Measurements from ENCODE around the gene SOAT2. TPM values are rescaled to one million over a fixed set of nuclear protein-coding genes. Genes with fewer than 3 reads are reported as not detected.

Gene SOAT2
- total and polyA plus RNA-seq, 2 donors (not counting 1 experiment from before 2014, with no cell fraction given), result under 0.01 TPM; not detected in 1

GRCh38 chr12:53055471-53056266 lies 47.6 kb upstream of the SOAT2 start:
- H3K4me1 ChIP-seq (ENCODE audit: control insufficient read depth, extremely low read depth, insufficient read depth, low read length), result peaks cover 28% of the 10 kb centered on the region
- no peak overlapping the region for H3K4me3 ChIP-seq (replicated peaks in 1 of 4; ENCODE audit: control extremely low read depth in 1 of 4, insufficient read depth in 1 of 4, low read depth in 3 of 4, low read length in 4 of 4)
- peaks cover 11% of the 10 kb centered on the region for H3K79me2 ChIP-seq (ENCODE audit: control insufficient read depth, insufficient read depth, low read length)
- H3K4me2 ChIP-seq (ENCODE audit: extremely low read depth, insufficient read depth, low read length), result no peak overlapping the region
- H3K27ac ChIP-seq (ENCODE audit: insufficient read depth, low read length), result no peak overlapping the region
- no peaks in the 10 kb centered on the region for H3K27me3 ChIP-seq (ENCODE audit: control insufficient read depth, insufficient read depth, low read length)
- H3K9me3 ChIP-seq (ENCODE audit: control insufficient read depth, insufficient read depth, low read depth, low read length), result no peaks in the 10 kb centered on the region
- H4K20me1 ChIP-seq (ENCODE audit: control insufficient read depth, extremely low read depth, insufficient read depth, low read length), result no peaks in the 10 kb centered on the region
- no peak for DNase-seq (ENCODE audit: low read depth in 2 of 2)
- H3K9ac ChIP-seq (ENCODE audit: insufficient read depth, low read length), result no peak overlapping the region
- H3K36me3 ChIP-seq (ENCODE audit: control insufficient read depth, insufficient read depth, low read length), result peaks cover 44% of the 10 kb centered on the region
- no peak overlapping the region for H2AFZ ChIP-seq (ENCODE audit: low read length)
- TF ChIP-seq CTCF (conservative IDR thresholded peaks at IDR 0.05 in 1 of 2, IDR thresholded peaks at IDR 0.05 in 1 of 2; ENCODE audit: low read depth in 1 of 2, low read length in 2 of 2), result no peak
- no peak for TF ChIP-seq EZH2 (IDR thresholded peaks at IDR 0.05; ENCODE audit: low read length, missing control alignments)

- Histone ChIP-seq H3K9ac (ENCODE audit: insufficient read depth, low read length) (no peak overlapping the region), H3K4me2 (ENCODE audit: extremely low read depth, insufficient read depth, low read length) (no peak overlapping the region), H3K4me3 (replicated peaks in 1 of 4; ENCODE audit: control extremely low read depth in 1 of 4, insufficient read depth in 1 of 4, low read depth in 3 of 4, low read length in 4 of 4) (no peak overlapping the region), H4K20me1 (ENCODE audit: control insufficient read depth, extremely low read depth, insufficient read depth, low read length) (no peaks in the 10 kb centered on the region), H3K4me1 (ENCODE audit: control insufficient read depth, extremely low read depth, insufficient read depth, low read length) (peaks cover 32% of the 10 kb centered on the region), H3K27me3 (ENCODE audit: control insufficient read depth, insufficient read depth, low read length) (no peaks in the 10 kb centered on the region), H3K9me3 (ENCODE audit: control insufficient read depth, insufficient read depth, low read depth, low read length) (no peaks in the 10 kb centered on the region), H3K27ac (ENCODE audit: insufficient read depth, low read length) (no peak overlapping the region), H3K79me2 (ENCODE audit: control insufficient read depth, insufficient read depth, low read length) (peaks cover 7% of the 10 kb centered on the region), H3K36me3 (ENCODE audit: control insufficient read depth, insufficient read depth, low read length) (peaks cover 50% of the 10 kb centered on the region), H2AFZ (ENCODE audit: low read length) (no peak overlapping the region)
- TF ChIP-seq CTCF (conservative IDR thresholded peaks at IDR 0.05 in 1 of 2, IDR thresholded peaks at IDR 0.05 in 1 of 2; ENCODE audit: low read depth in 1 of 2, low read length in 2 of 2) (no peak), EZH2 (IDR thresholded peaks at IDR 0.05; ENCODE audit: low read length, missing control alignments) (no peak)
- DNase-seq (ENCODE audit: low read depth in 2 of 2), result no peak
These were observed 47.0 kb upstream of the SOAT2 start for GRCh38 chr12:53056296-53056695.

- no peak overlapping the region for H3K9ac ChIP-seq (ENCODE audit: insufficient read depth, low read length)
- TF ChIP-seq CTCF (conservative IDR thresholded peaks at IDR 0.05 in 1 of 2, IDR thresholded peaks at IDR 0.05 in 1 of 2; ENCODE audit: low read depth in 1 of 2, low read length in 2 of 2), result no peak
- no peak for TF ChIP-seq EZH2 (IDR thresholded peaks at IDR 0.05; ENCODE audit: low read length, missing control alignments)
- H3K27me3 ChIP-seq (ENCODE audit: control insufficient read depth, insufficient read depth, low read length), result no peaks in the 10 kb centered on the region
- DNase-seq (ENCODE audit: low read depth in 2 of 2), result no peak
- H3K36me3 ChIP-seq (ENCODE audit: control insufficient read depth, insufficient read depth, low read length), result peaks cover 50% of the 10 kb centered on the region
- H3K4me3 ChIP-seq (replicated peaks in 1 of 4; ENCODE audit: control extremely low read depth in 1 of 4, insufficient read depth in 1 of 4, low read depth in 3 of 4, low read length in 4 of 4), result no peak overlapping the region
- peaks cover 5% of the 10 kb centered on the region for H3K79me2 ChIP-seq (ENCODE audit: control insufficient read depth, insufficient read depth, low read length)
- H4K20me1 ChIP-seq (ENCODE audit: control insufficient read depth, extremely low read depth, insufficient read depth, low read length), result no peaks in the 10 kb centered on the region
- no peak overlapping the region for H3K27ac ChIP-seq (ENCODE audit: insufficient read depth, low read length)
- H3K9me3 ChIP-seq (ENCODE audit: control insufficient read depth, insufficient read depth, low read depth, low read length), result no peaks in the 10 kb centered on the region
- H2AFZ ChIP-seq (ENCODE audit: low read length), result no peak overlapping the region
- peaks cover 33% of the 10 kb centered on the region for H3K4me1 ChIP-seq (ENCODE audit: control insufficient read depth, extremely low read depth, insufficient read depth, low read length)
- H3K4me2 ChIP-seq (ENCODE audit: extremely low read depth, insufficient read depth, low read length), result no peak overlapping the region
These were observed 46.4 kb upstream of the SOAT2 start for GRCh38 chr12:53056901-53057300.
